ENCODE data around the gene ATE1.

The ATE1 gene

GRCh38 chr10:121751191-121751760 lies 176.6 kb downstream of the ATE1 start:
- no peak for DNase-seq (ENCODE audit: low read depth)
- no peak overlapping the region for H3K4me3 ChIP-seq (ENCODE audit: low read length)
- TF ChIP-seq, protein P1, sequence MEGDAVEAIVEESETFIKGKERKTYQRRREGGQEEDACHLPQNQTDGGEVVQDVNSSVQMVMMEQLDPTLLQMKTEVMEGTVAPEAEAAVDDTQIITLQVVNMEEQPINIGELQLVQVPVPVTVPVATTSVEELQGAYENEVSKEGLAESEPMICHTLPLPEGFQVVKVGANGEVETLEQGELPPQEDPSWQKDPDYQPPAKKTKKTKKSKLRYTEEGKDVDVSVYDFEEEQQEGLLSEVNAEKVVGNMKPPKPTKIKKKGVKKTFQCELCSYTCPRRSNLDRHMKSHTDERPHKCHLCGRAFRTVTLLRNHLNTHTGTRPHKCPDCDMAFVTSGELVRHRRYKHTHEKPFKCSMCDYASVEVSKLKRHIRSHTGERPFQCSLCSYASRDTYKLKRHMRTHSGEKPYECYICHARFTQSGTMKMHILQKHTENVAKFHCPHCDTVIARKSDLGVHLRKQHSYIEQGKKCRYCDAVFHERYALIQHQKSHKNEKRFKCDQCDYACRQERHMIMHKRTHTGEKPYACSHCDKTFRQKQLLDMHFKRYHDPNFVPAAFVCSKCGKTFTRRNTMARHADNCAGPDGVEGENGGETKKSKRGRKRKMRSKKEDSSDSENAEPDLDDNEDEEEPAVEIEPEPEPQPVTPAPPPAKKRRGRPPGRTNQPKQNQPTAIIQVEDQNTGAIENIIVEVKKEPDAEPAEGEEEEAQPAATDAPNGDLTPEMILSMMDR (IDR thresholded peaks at IDR 0.05; ENCODE audit: insufficient read depth, low read depth, low read length, missing control alignments), result no peak

DNA sequence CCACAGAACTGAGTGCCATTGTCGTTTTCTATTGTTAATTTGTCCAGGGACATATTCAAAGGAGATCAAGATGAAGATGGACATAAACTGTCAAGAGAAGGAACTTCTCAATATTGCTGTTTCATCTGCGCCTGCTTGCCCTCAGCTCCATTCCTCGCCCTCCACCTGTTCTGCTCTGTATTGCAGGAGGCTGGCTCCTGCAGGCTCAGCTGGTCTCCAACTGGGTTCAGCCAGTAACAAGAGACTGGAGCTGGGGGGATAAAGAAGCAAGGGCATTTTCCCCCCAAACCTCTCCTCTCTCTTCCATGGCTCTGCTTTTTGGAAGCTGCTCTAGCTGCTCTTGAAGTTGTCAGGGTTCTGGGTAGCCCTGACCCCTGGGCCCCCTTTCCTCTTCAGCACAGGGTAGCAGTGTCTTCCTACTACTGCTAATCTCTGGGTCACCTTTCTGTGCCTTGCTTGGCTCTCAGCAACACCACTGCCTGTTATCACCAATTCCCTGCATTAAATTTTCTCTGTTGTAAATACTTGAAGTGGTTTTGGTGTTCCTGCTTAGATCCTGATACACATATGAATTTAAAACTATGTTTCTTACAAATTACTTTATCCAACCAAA lies 180.6 kb downstream of the ATE1 start:
- TF ChIP-seq, protein P1 (IDR thresholded peaks at IDR 0.05; ENCODE audit: insufficient read depth, low read depth, low read length, missing control alignments), result no peak
- DNase-seq (ENCODE audit: low read depth), result no peak

DNA sequence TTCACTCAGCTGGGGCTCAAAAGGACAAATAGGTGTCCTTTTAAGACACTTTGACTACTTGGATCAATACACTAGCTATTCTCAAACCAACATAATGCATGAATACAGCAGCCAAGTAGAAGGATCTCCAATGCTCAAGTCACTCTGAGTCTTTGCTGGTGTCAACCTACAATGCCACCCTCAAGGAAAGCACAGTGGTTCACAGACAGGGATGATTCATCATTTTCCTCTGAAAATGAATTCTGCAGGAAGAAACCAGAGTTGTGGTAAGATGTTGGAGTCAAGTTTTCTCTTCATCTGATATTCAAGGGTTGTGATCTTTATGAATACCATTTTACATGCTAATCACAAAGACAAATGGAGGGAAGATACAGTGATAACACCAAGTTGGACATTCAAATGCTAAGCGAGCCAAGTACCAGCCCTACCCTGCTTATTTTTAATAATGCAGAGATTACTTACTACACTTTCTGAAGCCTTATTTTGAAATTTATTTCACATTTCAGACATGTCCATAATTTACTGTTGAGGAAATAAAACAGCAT lies 186.5 kb downstream of the ATE1 start:
- TF ChIP-seq, protein P1 (IDR thresholded peaks at IDR 0.05; ENCODE audit: insufficient read depth, low read depth, low read length, missing control alignments), result no peak
- no peak overlapping the region for H3K4me3 ChIP-seq (ENCODE audit: low read length)
- DNase-seq (ENCODE audit: low read depth), result peak; percentile 17

More for the DNA sequence above, 180.6 kb downstream of the ATE1 start:
- H3K4me3 ChIP-seq (ENCODE audit: low read length), result no peak overlapping the region

- no peak for DNase-seq (ENCODE audit: low read depth)
- TF ChIP-seq, protein P1 (IDR thresholded peaks at IDR 0.05; ENCODE audit: insufficient read depth, low read depth, low read length, missing control alignments), result no peak
Measured at GRCh38 chr10:121740069-121740468, 187.8 kb downstream of the ATE1 start.

DNA sequence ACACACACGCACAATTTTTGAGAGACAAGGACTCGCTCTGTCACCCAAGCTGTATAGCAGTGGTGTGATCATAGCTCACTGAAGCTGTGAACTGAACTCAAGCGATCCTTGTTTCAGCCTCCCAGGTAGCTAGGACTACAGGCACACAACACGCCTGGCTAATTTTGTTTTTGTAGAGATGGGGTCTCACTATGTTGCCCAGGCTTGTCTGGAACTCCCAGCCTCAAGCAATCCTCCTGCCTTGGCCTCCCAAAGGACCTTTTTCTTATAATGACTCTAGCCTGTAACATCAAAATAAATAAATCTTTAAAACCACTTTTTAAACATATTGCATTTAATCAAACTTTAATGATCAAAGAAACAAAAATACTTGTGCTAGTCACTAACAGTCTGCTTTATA lies 188.7 kb downstream of the ATE1 start:
- TF ChIP-seq, protein P1 (IDR thresholded peaks at IDR 0.05; ENCODE audit: insufficient read depth, low read depth, low read length, missing control alignments), result no peak
- no peak for DNase-seq (ENCODE audit: low read depth)

More at GRCh38 chr10:121740069-121740468, 187.8 kb downstream of the ATE1 start:
- no peak overlapping the region for H3K4me3 ChIP-seq (ENCODE audit: low read length)

DNA sequence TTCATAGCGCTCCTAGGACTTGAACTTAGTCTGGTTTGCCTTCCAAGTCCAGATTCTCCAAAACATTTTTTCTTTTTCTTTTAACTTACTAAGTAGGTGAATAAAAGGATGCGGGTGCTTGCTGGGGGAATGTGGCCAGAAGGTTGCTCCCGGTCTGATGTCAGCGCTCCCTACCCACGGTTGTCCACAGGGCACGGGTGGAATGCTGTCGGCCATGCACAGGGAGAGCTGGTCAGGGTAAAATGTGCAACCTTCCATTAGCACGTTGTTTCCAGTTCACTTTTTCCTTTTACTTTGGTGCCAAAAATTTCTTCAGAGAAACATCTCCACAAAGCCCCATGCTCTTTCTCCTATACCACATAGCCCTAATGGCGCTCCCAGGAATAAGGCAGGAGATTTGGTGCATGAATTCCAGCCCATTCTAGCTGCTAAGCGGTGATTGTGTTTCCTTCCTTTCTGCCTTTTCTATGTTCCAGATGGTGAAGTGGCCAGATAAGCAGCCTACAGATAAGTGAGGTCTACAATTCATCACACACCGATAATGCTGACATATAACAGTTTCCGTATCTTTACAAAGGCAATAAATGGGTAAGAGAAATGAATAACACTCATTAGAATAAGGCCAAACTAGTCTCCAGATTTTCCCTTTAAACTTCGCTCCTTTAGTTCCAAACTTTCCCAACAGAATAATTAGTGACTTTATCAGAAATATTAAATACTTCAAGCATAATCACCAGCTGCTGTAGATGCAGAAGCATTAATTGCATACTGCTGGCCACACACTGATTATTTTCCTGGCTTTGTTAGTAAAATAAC lies 191.3 kb downstream of the ATE1 start:
- no peak overlapping the region for H3K4me3 ChIP-seq (ENCODE audit: low read length)
- DNase-seq (ENCODE audit: low read depth), result no peak
- TF ChIP-seq, protein P1 (IDR thresholded peaks at IDR 0.05; ENCODE audit: insufficient read depth, low read depth, low read length, missing control alignments), result no peak

More for the DNA sequence above, 188.7 kb downstream of the ATE1 start:
- no peak overlapping the region for H3K4me3 ChIP-seq (ENCODE audit: low read length)

Measured in epithelial cell of esophagus (primary cell).